ENCODE results near the gene UBE2N.
"Not testable (repeated sequence)": the region's sequence is repeated elsewhere in the genome, so short reads cannot be mapped to it uniquely, and the experiment has no call there.

Gene UBE2N

GRCh38 chr12:93379326-93379980 is 62.3 kb downstream of the UBE2N start:
- DNase-seq = no peak

GRCh38 chr12:93378998-93379325 is 62.8 kb downstream of the UBE2N start:
- DNase-seq = no peak

- not testable (repeated sequence) for DNase-seq
Observed at GRCh38 chr12:93378196-93378997, 63.4 kb downstream of the UBE2N start.

- peak; percentile 88 for DNase-seq
Observed at GRCh38 chr12:93377252-93378195, 64.2 kb downstream of the UBE2N start, which contains the start of gene NUDT4. Gene NUDT4, plus strand, starts transcription at chr12:93377925. Its CDS starts 398 bp downstream, at chr12:93378323.

- DNase-seq = no peak
Observed at GRCh38 chr12:93376436-93377251, 65.1 kb downstream of the UBE2N start.

GRCh38 chr12:93375906-93376305 is 65.8 kb downstream of the UBE2N start:
- no peak for DNase-seq

- DNase-seq = no peak
Observed at GRCh38 chr12:93373961-93374656, 67.6 kb downstream of the UBE2N start.

GRCh38 chr12:93370947-93371346 is 70.8 kb downstream of the UBE2N start:
- DNase-seq = no peak

- no peak for DNase-seq
Observed at GRCh38 chr12:93369505-93369904, 72.2 kb downstream of the UBE2N start.

- no peak for DNase-seq
Observed at GRCh38 chr12:93368766-93369165, 73.0 kb downstream of the UBE2N start.

GRCh38 chr12:93366422-93366821 is 75.3 kb downstream of the UBE2N start:
- no peak for DNase-seq

- DNase-seq = no peak
Observed at GRCh38 chr12:93365616-93366405, 75.9 kb downstream of the UBE2N start.

- DNase-seq = no peak
Observed at GRCh38 chr12:93363841-93364297, 77.9 kb downstream of the UBE2N start.

- DNase-seq = peak; percentile 11
Observed at GRCh38 chr12:93361151-93361919, 80.4 kb downstream of the UBE2N start.

- DNase-seq = no peak
Observed at GRCh38 chr12:93360688-93361087, 81.1 kb downstream of the UBE2N start.

GRCh38 chr12:93358821-93359220 is 82.9 kb downstream of the UBE2N start:
- no peak for DNase-seq

GRCh38 chr12:93358058-93358457 is 83.7 kb downstream of the UBE2N start:
- DNase-seq = no peak

GRCh38 chr12:93356214-93356613 is 85.5 kb downstream of the UBE2N start:
- no peak for DNase-seq

All from DMS153 (cell line).